ENCODE data around the gene ATOSA. TPM values are rescaled to one million over a fixed set of nuclear protein-coding genes. Genes with fewer than 3 reads are reported as not detected.

The ATOSA gene
- total RNA-seq, 1 experiment from 2014 or later, result 5.8 TPM

DNA sequence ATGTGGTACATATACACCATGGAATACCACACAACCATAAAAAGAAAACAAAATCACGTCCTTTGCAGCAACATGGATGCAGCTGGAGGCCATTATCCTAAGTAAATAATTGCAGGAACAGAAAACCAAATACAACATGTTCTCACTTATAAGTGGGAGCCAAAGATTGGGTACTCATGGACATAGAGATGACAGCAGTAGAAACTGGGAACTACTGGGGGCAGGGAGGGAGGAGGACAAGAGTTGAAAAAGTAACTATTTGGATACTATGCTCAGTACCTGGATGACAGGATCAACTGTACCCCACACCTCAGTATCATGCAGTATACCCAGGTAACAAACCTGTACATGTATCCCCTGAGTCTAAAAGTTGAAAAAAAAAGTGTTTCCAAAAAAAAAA lies 23.2 kb upstream of the ATOSA start:
- Histone ChIP-seq H3K79me2 (ENCODE audit: insufficient read depth, low read length) (no peaks in the 10 kb centered on the region), H3K4me1 (ENCODE audit: insufficient read depth, low read length) (no peaks in the 10 kb centered on the region), H3K9ac (ENCODE audit: extremely low read depth, insufficient read length, low read length) (no peak overlapping the region), H2BK12ac (ENCODE audit: insufficient read length, low read depth, low read length) (no peak overlapping the region), H2AFZ (ENCODE audit: low read length) (no peak overlapping the region), H2BK20ac (ENCODE audit: low read depth, low read length, poor library complexity, severe bottlenecking) (no peak overlapping the region), H2AK5ac (ENCODE audit: insufficient read length, low read length) (no peak overlapping the region), H4K5ac (ENCODE audit: insufficient read length, low read depth, low read length) (no peak overlapping the region), H3K9me3 (ENCODE audit: control insufficient read depth, low read depth, low read length) (no peaks in the 10 kb centered on the region), H4K91ac (ENCODE audit: insufficient read length, low read depth, low read length) (no peak overlapping the region), H3K23me2 (ENCODE audit: insufficient read length, low read depth, low read length, poor library complexity, severe bottlenecking) (no peaks in the 10 kb centered on the region), H3K27ac (ENCODE audit: insufficient read length, low read depth, low read length) (no peak overlapping the region), H2BK15ac (ENCODE audit: low read depth, low read length) (no peak overlapping the region), H3K4ac (ENCODE audit: low read depth, low read length) (no peak overlapping the region), H4K8ac (replicated peaks; ENCODE audit: insufficient read length, low read depth, low read length) (no peak overlapping the region), H3K56ac (ENCODE audit: insufficient read length, low read depth, low read length) (no peak overlapping the region), H3K27me3 (ENCODE audit: insufficient read depth, low read length) (no peaks in the 10 kb centered on the region), H3K18ac (ENCODE audit: insufficient read length, low read depth, low read length) (no peak overlapping the region), H4K20me1 (ENCODE audit: control insufficient read depth, insufficient read depth, insufficient read length) (no peaks in the 10 kb centered on the region), H3T11ph (ENCODE audit: low read length) (no peak overlapping the region), H2BK5ac (ENCODE audit: insufficient read length, low read length) (no peak overlapping the region), H3K23ac (ENCODE audit: insufficient read length, low read depth, low read length) (no peak overlapping the region), H2BK120ac (ENCODE audit: low read depth, low read length, poor library complexity, severe bottlenecking) (no peak overlapping the region), H3K79me1 (ENCODE audit: insufficient read depth, low read depth, low read length, poor library complexity, severe bottlenecking) (no peaks in the 10 kb centered on the region), H3K4me2 (ENCODE audit: insufficient read depth, insufficient read length, low read length) (no peak overlapping the region), H3K14ac (ENCODE audit: insufficient read depth, low read length) (no peak overlapping the region)
- Mint-ChIP-seq H3K9me3 (no peaks in the 10 kb centered on the region; a peak in 1 of 5 replicates), H3K4me1 (peaks cover 4% of the 10 kb centered on the region in 2 experiments), H3K27me3 (ENCODE audit: low read depth) (no peaks in the 10 kb centered on the region), H3K27ac (no peak overlapping the region), H3K4me3 (no peak overlapping the region), H3K36me3 (ENCODE audit: insufficient read depth in 1 of 3, low read depth in 3 of 3) (no peaks in the 10 kb centered on the region)
- no peak for DNase-seq
- no CpG with 5 or more reads among the region's 1 CpG for WGBS (ENCODE audit: extremely low coverage, insufficient read length, low lambda C conversion rate)
- no peak for TF ChIP-seq CTCF (conservative IDR thresholded peaks at IDR 0.05)
